Measurements from ENCODE around the gene KCNG1. TPM values are rescaled to one million over a fixed set of nuclear protein-coding genes. Genes with fewer than 3 reads are reported as not detected.
A peak's percentile ranks its signal among the peaks of the same experiment; 100 is the strongest.

Gene KCNG1
- total RNA-seq, 2 donors from 2014 or later = 4.9 to 6.2 TPM

DNA sequence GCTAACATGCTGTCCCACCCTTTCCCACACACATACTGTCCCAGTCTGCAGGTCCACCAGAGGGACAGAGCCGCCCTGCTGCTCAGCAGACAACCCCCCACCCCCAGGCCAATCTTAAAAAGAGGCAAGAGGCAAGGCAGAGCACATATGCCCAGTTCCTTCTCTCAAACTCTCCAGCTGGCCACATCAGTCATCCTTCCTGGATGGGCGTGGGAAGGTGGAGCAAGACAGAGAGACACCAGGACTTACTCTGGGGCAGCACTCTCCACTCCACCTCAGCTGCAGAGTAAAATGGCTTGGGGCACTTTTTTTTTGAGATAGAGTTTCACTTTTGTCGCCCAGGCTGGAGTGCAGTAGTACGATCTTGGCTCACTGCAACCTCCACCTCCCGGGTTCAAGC lies 53.5 kb downstream of the KCNG1 start:
- Histone ChIP-seq H3K27ac (no peak overlapping the region), H3K27me3 (no peaks in the 10 kb centered on the region), H3K36me3 (replicated peaks in 1 of 2; ENCODE audit: insufficient read depth in 1 of 2, low read depth in 2 of 2) (no peaks in the 10 kb centered on the region), H3K4me3 (no peak overlapping the region), H3K9me3 (no peaks in the 10 kb centered on the region), H3K4me1 (no peaks in the 10 kb centered on the region)
- no peak for ATAC-seq
- 60% methylated on average over 5 of the region's 5 CpGs for WGBS, 2 donors
- no peak for TF ChIP-seq POLR2A (IDR thresholded peaks at IDR 0.05)
- no peak for DNase-seq
- intact Hi-C loops (cut with DNase I) = no loop called here

- Histone ChIP-seq H3K4me1 (no peaks in the 10 kb centered on the region), H3K27me3 (no peaks in the 10 kb centered on the region), H3K27ac (no peak overlapping the region), H3K9me3 (no peaks in the 10 kb centered on the region), H3K36me3 (replicated peaks in 1 of 2; ENCODE audit: insufficient read depth in 1 of 2, low read depth in 2 of 2) (no peaks in the 10 kb centered on the region), H3K4me3 (no peak overlapping the region)
- intact Hi-C loops (cut with DNase I) = no loop called here
- TF ChIP-seq POLR2A (IDR thresholded peaks at IDR 0.05) = no peak
- TF ChIP-seq, protein P1, sequence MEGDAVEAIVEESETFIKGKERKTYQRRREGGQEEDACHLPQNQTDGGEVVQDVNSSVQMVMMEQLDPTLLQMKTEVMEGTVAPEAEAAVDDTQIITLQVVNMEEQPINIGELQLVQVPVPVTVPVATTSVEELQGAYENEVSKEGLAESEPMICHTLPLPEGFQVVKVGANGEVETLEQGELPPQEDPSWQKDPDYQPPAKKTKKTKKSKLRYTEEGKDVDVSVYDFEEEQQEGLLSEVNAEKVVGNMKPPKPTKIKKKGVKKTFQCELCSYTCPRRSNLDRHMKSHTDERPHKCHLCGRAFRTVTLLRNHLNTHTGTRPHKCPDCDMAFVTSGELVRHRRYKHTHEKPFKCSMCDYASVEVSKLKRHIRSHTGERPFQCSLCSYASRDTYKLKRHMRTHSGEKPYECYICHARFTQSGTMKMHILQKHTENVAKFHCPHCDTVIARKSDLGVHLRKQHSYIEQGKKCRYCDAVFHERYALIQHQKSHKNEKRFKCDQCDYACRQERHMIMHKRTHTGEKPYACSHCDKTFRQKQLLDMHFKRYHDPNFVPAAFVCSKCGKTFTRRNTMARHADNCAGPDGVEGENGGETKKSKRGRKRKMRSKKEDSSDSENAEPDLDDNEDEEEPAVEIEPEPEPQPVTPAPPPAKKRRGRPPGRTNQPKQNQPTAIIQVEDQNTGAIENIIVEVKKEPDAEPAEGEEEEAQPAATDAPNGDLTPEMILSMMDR (IDR thresholded peaks at IDR 0.05) = no peak
- no peak for ATAC-seq
- no peak for DNase-seq
- WGBS, 2 donors = 51 to 61% methylated on average over 9 of the region's 9 CpGs
Observed at GRCh38 chr20:50968289-50968688, 54.6 kb downstream of the KCNG1 start.

- intact Hi-C loops (cut with DNase I) = no loop called here
- ATAC-seq = no peak
- WGBS, 2 donors = 29 to 35% methylated on average over 7 of the region's 7 CpGs
- no peak for DNase-seq
- TF ChIP-seq POLR2A (IDR thresholded peaks at IDR 0.05) = no peak
- TF ChIP-seq, protein P1 (IDR thresholded peaks at IDR 0.05) = no peak
- H3K4me1 ChIP-seq = no peaks in the 10 kb centered on the region
- no peak overlapping the region for H3K4me3 ChIP-seq
- no peak overlapping the region for H3K27ac ChIP-seq
- H3K27me3 ChIP-seq = no peaks in the 10 kb centered on the region
- H3K9me3 ChIP-seq = no peaks in the 10 kb centered on the region
- no peaks in the 10 kb centered on the region for H3K36me3 ChIP-seq (replicated peaks in 1 of 2; ENCODE audit: insufficient read depth in 1 of 2, low read depth in 2 of 2)
Observed at GRCh38 chr20:50967586-50967985, 55.3 kb downstream of the KCNG1 start.

DNA sequence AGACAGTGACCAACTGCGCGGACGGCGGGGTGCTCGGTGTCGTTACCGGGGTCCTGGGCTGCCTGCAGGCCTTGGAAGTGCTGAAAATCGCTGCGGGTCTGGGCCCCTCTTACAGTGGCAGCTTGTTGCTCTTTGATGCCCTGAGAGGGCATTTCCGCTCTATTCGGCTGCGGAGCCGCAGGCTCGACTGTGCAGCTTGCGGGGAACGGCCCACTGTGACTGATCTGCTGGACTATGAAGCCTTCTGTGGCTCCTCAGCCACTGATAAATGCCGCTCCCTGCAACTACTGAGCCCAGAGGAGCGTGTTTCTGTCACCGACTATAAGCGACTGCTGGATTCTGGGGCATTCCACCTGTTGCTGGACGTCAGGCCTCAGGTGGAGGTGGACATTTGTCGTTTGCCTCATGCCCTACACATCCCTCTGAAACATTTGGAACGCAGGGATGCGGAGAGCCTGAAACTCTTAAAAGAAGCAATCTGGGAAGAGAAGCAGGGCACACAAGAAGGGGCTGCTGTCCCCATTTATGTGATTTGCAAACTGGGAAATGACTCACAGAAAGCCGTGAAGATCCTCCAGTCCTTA lies 63.3 kb downstream of the KCNG1 start:
- H3K4me1 ChIP-seq = peaks cover 36% of the 10 kb centered on the region
- intact Hi-C loops (cut with DNase I) = no loop called here

GRCh38 chr20:50958615-50959542 lies 64.0 kb downstream of the KCNG1 start, which contains the start of gene MOCS3:
Gene MOCS3 (plus strand): TSS chr20:50958818. CDS start chr20:50958843, 25 bp downstream.
- peak; percentile 89 for ATAC-seq
- Histone ChIP-seq H3K4me1 (peaks cover 36% of the 10 kb centered on the region), H3K9me3 (no peaks in the 10 kb centered on the region), H3K27ac (peak within 1 kb of the TSS; percentile 71 to 92 (median 86)), H3K27me3 (no peaks in the 10 kb centered on the region), H3K36me3 (replicated peaks in 1 of 2; ENCODE audit: insufficient read depth in 1 of 2, low read depth in 2 of 2) (peaks cover 0 to 2% of the 10 kb centered on the region in 2 donors), H3K4me3 (peak within 1 kb of the TSS; percentile 59 to 100)
- WGBS, 2 donors = 0 to 1% methylated on average over 12 to 66 of the region's 67 CpGs
- intact Hi-C loops (cut with DNase I) = no loop called here
- no peak for TF ChIP-seq POLR2A (IDR thresholded peaks at IDR 0.05)
- TF ChIP-seq, protein P1 (IDR thresholded peaks at IDR 0.05) = no peak
- DNase-seq = peak; percentile 80 to 89 (median 84)

More for the DNA sequence above, 63.3 kb downstream of the KCNG1 start:
- peak overlapping the region in 1 of 2 donors; percentile 59 for H3K4me3 ChIP-seq
- DNase-seq = no peak
- H3K27ac ChIP-seq = peak overlapping the region in 1 of 4 donors; percentile 91
- no peaks in the 10 kb centered on the region for H3K27me3 ChIP-seq
- TF ChIP-seq, protein P1 (IDR thresholded peaks at IDR 0.05) = no peak
- no peak for TF ChIP-seq POLR2A (IDR thresholded peaks at IDR 0.05)
- H3K9me3 ChIP-seq = no peaks in the 10 kb centered on the region
- 50 to 78% methylated on average over 7 to 25 of the region's 25 CpGs for WGBS, 2 donors
- ATAC-seq = no peak
- H3K36me3 ChIP-seq (replicated peaks in 1 of 2; ENCODE audit: insufficient read depth in 1 of 2, low read depth in 2 of 2) = peaks cover 0 to 2% of the 10 kb centered on the region in 2 donors

Measured in body of pancreas (tissue), 4 donors.